Colon (tissue), 2 donors: ENCODE measurements around the gene ERBB4.

Experiments
- FAIRE-seq: peaks from 2 replicates; lab custom pipeline; 2012; peaks lifted over from hg19 to GRCh38; lab: Jason Lieb, UNC
- donor health status: control.
- donor health status: control.

The ERBB4 gene

DNA sequence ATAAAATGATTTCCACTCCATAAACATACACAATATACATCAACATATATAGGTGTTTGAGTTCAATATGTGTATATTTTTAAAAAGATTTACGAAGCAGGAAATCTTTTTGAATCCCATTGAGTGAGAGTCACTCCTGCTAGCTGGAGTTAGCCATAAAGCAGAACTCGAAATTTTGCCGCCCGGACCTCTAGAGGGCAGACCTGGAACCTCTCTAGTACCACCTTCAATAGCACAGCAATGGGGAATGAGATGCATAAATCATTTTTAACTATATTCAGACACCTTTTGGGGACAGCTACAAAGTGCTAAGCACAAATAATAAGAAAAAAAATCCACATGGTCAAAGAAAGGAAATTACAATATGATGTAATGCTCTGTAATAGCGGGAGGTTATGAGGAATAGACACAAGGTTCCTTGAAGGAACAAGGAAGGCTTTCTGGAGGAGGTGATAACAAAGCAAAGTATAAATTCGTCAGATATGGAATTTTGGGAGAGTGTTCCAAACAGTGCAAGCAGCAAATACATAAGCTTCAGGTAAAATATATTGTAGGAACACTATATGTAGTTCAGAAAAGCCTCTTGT is 533.4 kb downstream of the ERBB4 start:
- FAIRE-seq: no peak

DNA sequence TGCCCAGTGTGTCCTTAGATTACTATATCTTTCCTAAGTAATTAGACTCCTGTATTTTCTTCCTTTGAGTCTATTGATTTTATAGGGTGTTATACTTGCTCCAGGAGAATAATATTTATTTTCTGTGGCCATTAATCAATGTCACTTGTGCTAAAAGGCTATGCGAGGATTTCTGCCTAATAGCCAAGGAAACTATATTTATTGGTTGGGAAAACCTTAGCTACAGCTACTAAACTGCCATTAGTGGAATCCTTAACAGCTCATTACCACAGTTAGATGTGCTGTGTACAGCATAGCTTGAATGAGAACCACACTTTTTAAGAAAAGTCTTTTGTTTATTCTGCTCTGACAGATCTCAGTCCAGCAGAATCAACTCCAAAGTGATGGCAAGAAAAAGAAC is 537.3 kb downstream of the ERBB4 start:
- FAIRE-seq: no peak

DNA sequence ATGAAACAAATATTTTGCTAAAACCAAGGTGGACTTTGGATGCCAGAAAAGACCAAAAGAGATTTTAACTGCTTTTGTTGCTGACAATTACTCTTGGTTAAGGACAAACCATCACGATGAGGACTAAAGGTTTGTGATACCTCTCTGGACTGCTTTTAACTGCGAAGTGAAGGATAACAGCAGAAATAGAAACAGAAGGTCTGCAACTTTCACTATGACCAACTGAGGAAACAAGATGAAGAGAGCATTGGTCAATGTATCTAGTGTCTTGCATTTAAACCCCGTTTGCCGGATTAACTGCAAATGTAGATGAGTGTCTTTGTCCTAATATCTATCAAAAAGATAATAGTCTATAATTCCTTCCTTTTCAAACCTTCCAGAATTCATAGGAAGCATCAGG is 541.7 kb downstream of the ERBB4 start:
- no peak for FAIRE-seq

DNA sequence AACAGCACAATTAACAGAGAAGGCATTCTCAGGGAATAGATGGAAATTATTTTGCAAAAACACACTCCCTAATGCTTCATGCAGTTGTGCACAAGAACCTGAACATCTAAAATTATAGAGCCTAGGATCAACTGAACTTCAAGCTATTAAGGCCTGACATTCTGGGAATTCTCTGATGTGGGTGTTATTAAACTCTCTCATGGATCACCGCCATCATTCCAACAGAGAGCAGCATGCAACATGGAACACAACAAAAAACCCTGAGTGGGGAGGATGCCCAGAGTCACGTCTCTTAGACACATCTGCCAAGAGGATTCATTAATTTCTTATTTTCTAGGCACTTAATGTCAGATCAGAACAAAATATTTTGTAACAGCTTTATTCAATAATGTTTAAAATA is 543.8 kb downstream of the ERBB4 start:
- no peak for FAIRE-seq

DNA sequence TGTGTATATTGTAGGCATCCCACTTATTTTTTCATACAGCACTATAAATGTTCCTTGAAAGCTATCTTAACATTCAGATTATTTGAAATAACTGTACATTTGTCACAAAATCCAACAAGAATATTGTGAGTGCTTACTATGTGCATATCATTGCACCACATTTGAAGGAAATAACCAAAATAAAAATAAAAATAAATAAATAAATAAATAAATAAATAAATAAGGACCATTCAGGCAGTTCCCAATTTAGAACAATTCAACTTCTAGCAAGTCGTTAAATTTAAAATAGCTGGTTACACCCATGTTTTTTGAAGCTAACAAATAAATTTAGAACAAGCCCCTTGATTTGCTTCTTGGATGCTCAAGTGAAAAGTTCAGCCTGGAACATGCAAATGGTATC is 548.3 kb downstream of the ERBB4 start:
- no peak for FAIRE-seq

DNA sequence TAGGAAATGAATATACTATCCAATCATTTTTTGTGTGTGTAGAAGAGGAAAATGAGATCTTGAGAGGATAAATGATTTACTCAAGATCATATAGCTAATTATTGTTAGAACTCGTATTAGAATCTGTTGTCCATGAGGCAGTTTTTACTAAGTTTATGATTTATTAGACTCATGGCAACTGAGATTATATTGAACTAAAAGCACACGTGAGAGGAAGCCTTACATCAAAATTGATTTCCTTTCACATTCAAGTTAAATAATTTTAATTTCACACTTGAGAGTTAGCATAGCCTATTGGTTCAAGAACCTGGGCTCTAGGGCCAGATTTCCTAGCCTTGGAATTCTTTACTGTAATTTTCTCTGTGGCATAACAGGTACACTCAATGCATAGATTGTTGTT is 552.3 kb downstream of the ERBB4 start:
- FAIRE-seq: no peak

DNA sequence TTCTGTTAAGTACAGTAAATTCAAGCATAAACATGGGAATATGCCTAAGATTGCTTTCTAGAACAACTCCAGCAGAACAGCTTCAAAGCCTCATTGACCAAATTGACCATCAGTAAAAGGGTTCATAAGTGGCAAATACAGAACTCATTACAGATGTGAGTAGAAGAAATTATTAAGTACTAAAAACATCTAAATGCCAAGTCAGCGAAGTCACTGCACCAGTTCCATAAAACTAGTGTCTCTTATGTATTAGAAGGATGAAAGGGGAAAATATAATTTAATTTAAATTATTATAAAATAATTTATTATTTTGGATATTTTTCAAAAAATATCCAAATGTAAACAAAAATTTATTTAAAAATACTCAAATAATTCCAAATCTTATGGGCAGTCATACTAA is 553.2 kb downstream of the ERBB4 start:
- FAIRE-seq: no peak

DNA sequence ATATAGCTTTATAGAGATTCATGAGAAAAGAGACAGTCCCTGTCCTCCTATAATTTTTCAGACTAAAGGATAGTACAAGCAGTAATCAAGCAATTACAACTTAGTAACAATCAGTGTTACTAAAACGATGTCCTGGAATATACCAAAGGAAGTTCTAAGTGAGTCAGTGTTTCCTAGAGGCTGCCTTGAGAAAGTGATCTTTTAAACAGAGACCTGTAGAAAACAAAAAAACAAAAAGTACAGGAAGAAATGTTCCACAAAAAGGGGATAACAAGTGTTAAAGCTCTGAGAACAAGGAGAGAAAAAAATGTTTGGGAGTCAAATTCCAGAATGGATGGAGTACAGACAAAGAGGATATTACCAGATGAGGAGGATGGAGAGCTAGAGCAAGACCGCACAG is 556.4 kb downstream of the ERBB4 start:
- FAIRE-seq: no peak

DNA sequence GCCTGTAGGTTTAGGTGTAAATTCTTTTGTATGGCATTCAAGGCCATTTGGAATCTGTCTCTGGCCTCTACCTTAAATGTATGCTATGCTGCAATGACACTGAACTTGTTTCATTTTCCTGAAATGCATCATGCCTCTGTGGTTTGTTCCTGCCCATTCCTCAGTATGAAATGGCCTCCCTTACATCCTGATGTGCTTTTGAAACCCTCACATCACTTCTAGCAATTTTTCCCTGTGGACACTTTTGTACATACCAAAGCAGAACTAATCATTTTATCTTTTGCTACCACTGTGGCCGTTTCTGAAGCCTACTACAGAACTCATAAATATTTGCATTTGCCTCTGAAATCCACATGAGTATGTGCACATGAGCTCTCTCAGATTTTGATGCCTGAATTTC is 557.2 kb downstream of the ERBB4 start:
- no peak for FAIRE-seq

DNA sequence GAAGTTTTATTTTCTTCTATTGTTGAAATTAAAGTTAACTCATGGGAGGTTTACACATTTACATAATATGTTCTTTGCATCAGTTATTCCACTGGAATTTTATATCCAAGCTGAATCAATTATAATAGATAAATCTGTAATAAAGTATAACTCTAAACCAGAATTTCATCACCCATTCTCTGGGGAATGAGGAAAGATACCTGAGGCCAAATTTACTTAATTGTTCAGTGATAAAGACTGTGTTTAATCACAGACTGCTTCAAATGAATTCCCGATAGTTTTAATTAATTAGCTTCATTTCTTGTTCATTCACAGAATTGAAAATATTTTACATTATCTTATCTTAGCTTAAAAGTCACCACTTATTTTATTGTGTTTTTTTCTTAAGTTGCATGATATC is 562.5 kb downstream of the ERBB4 start:
- FAIRE-seq: no peak

DNA sequence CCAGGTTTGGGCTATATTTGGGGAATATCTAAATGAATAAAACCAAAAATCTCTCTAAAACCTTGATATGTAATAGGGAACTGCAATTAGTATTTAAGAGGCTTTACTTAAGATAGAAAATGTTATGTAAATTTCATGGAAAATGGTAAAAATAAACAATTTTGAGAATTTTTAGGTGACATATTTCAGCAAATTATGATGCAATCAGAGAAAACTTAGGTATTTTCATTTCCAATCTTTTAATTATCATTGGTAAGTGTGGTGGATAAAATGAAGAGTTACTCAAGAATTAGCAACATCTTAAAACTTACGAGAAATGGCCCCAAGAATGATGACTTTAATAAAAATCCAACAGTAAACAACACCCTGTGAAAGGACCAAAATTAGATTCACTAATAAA is 571.4 kb downstream of the ERBB4 start:
- no peak for FAIRE-seq

DNA sequence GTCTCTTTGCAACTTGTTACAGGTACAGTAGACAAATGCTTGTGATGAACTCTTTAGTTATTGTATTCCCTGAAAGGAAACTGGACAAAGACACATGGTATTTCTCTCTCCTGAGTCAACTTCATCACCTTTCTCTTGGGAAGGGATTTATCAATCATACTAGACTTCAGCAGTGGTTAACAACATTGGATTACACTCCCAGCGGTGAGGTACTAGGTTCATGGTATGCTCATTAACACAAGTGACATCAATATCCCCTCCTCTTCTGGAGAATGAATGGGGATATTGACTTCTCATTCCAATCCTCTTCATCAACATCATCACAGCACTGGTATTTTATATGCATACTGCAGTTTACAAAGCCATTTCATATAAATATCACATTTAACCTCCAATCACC is 574.6 kb downstream of the ERBB4 start:
- no peak for FAIRE-seq

DNA sequence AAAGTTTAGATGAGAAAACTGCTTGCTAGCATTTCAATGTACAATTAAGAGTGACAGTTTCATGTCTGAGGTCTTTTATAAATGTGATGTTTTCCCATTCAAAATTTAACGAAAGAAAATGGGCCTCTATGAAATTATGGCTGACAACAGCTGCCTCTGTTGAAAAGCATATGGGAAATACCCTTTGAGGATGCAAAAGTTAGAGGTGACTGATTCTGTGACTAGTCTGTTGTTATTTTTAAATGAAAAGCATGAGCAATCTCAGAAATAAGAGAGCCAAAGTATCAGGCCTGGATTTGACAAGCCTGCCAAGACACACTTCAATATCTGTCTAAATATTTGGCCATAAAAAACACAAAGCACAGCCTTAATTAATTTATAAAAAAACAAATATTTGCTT is 580.8 kb downstream of the ERBB4 start:
- FAIRE-seq: no peak

DNA sequence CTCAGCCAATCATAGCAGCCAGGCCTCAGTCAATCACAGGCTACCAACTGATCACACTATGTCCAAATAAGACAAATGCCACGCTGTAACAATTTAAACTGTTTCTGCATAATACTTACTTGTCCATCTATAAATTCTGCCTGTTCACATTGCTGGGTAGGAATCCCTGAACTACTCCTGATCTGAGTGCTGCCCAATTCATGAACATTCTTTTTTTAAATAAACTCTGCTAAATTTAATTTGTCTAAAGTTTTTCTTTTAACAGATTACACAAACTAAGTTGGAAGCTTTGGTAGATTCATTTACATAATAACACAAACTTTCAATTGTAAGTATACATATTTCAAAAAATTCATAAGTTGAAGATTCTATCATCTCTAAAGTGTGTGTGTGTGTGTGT is 583.0 kb downstream of the ERBB4 start:
- no peak for FAIRE-seq

DNA sequence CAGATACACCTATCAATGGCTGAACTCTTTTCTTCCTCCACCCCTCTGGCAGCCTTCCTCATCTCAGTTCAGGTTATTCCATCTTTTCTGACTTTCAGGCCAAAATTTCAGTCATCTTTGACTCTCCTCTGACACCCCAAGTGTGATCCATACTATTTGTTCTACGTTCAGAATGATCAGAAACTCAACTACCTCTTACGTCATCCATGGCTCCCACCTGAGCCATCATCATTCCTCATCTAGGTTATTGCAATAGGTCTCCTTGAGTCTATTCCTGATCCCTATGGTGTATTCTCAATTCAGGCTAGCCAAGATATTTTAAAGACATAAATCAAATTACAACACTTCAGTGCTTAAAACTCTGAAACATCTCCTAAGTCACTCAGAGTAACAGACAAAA is 589.7 kb downstream of the ERBB4 start:
- no peak for FAIRE-seq

DNA sequence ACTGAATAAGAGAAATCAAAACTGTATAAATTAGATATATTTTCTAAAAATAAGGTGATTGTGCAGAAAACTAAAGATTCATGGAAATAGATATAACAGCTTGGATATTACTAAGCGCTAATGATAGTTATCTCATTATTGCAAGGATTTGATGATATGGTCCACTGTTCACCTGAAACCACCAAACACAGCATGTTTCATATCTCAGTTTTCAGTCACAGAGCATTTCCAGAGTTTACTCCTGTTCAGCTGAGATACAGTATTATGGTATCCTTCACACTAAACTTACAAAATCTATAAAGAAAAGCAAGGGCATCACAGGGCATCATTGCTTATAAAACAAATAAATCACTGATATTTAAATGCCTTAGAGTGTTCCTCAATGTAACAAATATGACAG is 591.6 kb downstream of the ERBB4 start:
- no peak for FAIRE-seq

DNA sequence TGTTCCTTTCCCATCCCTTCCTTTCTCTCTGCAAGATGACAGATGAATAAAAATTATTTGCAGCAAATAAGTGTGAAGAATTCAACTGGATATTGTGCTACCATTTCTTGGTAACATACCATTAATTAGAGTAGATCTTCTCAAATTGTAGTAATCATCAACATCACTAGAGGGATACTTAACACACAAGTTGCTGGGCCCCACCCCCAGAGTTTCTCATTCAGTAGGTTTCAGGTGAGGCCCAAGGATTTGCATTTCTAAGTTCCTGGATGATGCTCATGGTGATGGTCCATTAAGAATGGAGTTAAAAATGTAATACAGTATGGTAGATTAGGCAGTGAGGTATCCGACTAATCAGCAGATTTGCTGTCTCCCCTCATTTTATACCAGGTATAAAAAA is 594.0 kb downstream of the ERBB4 start:
- no peak for FAIRE-seq

DNA sequence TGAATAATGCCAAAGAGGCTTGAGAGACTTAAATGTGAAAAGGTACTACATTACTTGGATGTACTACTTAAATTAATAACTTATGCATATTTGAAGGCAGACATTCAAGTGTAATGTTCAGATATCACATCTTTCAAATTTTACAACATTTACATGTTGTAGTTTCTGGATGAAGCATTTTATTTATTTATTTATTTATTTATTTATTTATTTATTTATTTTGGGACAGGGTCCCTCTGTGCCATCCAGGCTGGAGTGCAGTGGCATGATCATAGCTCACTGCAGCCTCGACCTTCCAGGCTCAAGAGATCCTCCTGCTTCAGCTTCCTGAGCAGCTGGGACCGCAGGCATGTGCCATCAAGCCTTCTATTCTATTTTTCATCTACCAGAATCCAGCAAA is 596.4 kb downstream of the ERBB4 start:
- no peak for FAIRE-seq

DNA sequence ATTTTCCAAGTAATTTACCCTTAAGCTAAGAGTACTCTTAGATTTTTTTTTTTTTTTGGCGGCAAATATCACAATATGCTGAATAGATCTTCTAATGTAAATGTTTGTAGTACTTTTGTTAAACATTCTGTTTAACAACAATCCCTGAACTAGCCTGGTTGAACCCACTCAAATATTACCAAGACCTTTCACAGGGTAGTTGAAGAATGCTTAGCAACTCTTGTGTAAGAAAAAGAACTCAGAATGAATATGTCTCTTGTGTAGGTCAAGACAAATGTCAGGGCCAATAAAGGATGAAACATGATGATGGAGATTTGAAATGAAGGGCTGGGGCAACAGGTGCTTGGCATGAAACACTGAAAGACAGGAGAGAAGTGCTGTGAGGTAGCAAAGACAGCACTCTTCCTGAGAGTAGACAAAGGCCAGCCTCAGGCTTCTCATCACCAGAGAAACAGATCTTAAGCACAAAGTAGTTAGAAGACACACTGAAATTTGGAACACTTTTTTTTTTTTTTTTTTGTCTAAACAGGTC is 597.3 kb downstream of the ERBB4 start:
- FAIRE-seq: no peak

DNA sequence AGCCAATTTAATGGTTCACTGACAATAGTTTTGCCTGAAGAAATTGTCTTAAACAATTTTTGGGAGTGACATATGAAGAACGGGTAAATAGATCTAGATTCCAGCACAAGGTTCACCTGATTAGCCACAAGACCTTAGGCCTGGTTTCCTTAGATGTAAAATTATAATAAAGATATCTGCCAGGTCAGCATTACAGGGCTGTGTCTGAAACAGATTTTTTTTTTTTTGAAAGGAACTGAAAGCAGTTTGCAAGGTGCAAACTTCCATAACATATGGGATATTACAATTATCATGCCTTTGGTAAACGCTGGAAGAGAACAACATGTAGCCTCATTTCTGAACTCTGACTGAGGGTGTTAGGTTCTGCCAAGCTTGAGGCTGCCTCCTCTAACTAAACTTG is 599.4 kb downstream of the ERBB4 start:
- no peak for FAIRE-seq

DNA sequence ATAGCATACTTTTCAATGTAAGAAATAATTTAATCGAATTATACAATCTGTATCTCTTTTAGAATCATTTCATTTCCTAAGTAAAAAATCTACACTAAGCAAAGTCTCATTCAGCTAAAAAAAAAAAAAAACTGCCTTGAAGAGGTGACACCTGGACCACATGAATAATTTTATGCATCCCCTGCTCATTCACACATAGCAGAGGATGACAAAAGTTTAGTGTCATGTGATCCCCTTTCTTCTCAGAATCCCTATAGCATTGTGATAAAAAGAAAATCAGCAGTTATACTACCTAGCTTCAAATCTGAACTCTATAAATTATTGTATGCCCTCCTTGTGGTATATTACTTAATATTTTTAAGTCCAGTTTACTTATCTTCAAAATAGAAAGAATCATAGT is 603.8 kb downstream of the ERBB4 start:
- no peak for FAIRE-seq

DNA sequence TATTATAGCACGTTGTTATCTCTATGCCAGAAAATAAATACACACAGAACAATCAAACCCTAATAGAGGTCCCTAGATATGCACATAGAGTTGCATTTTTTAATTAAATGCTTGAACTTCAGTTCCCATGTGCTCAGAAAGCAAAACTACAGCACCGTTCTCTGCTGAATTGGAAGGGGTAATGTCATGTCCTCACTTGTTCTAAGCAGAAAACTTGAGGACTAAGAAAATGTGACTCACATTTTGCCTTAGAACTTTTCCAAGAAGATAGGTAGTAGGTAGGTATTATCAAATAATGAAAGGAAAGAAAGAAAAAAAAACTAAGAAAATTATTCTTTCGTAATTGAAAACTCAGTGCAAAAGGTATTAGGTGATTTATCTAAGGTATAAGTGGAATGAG is 607.3 kb downstream of the ERBB4 start:
- FAIRE-seq: no peak

DNA sequence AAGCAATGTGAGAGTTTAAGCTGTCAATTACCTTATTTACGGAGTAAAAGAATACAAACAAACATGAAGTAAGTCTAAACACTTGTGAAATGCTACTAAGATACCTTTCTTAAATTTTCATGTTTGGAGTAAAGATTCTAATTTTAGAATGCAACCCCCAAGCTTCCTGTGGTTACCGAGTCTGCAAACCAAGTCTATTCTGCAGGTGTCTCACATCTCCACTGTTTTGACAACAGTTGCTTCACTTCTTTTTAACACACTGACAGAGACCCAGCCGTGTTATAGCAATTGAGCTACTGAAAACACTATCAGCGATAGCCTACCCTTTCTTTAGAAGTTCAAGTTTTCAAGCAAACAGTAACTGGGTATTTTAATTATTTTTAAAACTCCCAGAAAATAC is 608.3 kb downstream of the ERBB4 start:
- no peak for FAIRE-seq

DNA sequence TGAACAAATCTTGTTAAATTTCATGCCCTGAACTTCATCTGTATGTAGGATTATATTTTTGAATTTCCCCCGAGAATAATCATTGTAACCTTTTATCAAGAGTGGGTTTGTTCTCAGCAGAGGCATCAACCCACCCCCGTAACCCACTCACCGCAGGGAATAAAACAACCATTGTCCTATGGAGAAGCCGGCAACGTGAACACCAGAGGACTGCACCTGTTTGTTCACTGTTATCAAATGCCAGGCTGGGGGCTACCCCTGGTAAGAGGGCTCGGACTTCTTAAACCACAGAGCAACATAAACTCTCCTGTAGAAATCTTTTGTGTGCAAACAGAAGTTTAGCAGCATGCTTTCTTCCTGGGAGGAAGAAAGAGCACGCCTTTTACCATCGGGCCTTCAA is 610.4 kb downstream of the ERBB4 start:
- no peak for FAIRE-seq

DNA sequence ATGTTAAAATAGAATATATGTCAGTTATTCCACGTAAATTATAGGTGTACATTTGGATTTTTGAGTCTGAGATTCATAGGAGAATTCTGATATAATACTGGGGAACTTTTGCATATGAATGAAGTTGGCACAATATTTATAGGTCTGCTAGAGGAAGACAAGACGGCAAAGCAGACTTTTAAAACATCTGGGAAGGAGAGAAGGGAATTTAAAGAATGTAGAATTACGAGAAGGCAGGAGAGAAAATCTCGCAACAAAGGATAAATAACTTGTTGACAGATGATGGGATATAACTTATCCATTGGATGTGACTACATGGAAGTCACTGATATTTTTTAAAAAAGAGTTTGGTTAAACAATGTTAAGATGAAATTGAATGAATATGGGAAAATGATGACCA is 615.6 kb downstream of the ERBB4 start:
- no peak for FAIRE-seq
